Naive thymus-derived CD4-positive, alpha-beta T cell (primary cell): ENCODE measurements around the gene RAD51B. TPM values are rescaled to one million over a fixed set of nuclear protein-coding genes. Genes with fewer than 3 reads are reported as not detected.
A peak's percentile ranks its signal among the peaks of the same experiment; 100 is the strongest.

Source experiments
- ATAC-seq: fragments of 150-1000 bp; cut with Tn5 transposase; 2 replicates; pipeline ENCODE4 v1.10.0; 2021; ENCODE audit warnings: mild to moderate bottlenecking, moderate library complexity
- CTCF ChIA-PET: fragments of 350-600 bp; sonication (Branson Sonifier 250); formaldehyde crosslinking; loops from one replicate; lab custom pipeline; 2021; ENCODE audit warnings: antibody characterized with exemption; lab: Charles Lee
- POLR2A ChIA-PET: fragments of 350-600 bp; sonication (Branson Sonifier 250); formaldehyde crosslinking; loops from one replicate; lab custom pipeline; 2021; ENCODE audit warnings: antibody characterized with exemption, inconsistent platforms; lab: Charles Lee
- DNase-seq, 9 donors: peaks; one replicate each; pipeline versions ENCODE4 v3.0.0 to v3.0.0-alpha.2; 2020 to 2022; ENCODE audit warnings: mixed read lengths in 1 of 9
- H3K27ac ChIP-seq: one replicate; pipeline ENCODE4 v1.7.0; 2013; ENCODE audit warnings: mild to moderate bottlenecking, low read depth, low read length, moderate library complexity
- H3K27me3 ChIP-seq, 2 donors: one replicate each; pipeline ENCODE4 v1.7.0; 2013; ENCODE audit warnings: low read length in 2 of 2, mild to moderate bottlenecking in 2 of 2, moderate library complexity in 2 of 2; ENCODE audit not compliant: control insufficient read depth in 2 of 2, insufficient read depth in 2 of 2
- H3K36me3 ChIP-seq, 3 experiments: 1 replicate in 2 of 3; 2 replicates in 1 of 3; pipeline ENCODE4 v1.7.0; 2013; ENCODE audit warnings: low read length in 3 of 3, mild to moderate bottlenecking in 3 of 3, moderate library complexity in 1 of 3; ENCODE audit not compliant: insufficient read depth in 3 of 3, control insufficient read depth in 2 of 3
- H3K4me1 ChIP-seq, 2 donors: one replicate each; pipeline ENCODE4 v1.7.0; 2013; ENCODE audit warnings: low read length in 2 of 2, mild to moderate bottlenecking in 2 of 2, moderate library complexity in 1 of 2; ENCODE audit not compliant: control insufficient read depth in 2 of 2, insufficient read depth in 2 of 2
- H3K4me3 ChIP-seq: 2 replicates; pipeline ENCODE4 v1.7.0; 2013; ENCODE audit warnings: mild to moderate bottlenecking, low read length
- H3K9me3 ChIP-seq, 3 experiments: 1 replicate in 2 of 3; 2 replicates in 1 of 3; pipeline ENCODE4 v1.7.0; 2013; ENCODE audit warnings: low read length in 3 of 3; ENCODE audit not compliant: control insufficient read depth in 2 of 3
- H3K27ac Mint-ChIP-seq, 9 donors: one replicate each; pipeline ENCODE4 v1.8.0; 2020 to 2022; ENCODE audit warnings: mixed read lengths in 9 of 9, mild to moderate bottlenecking in 8 of 9, moderate library complexity in 5 of 9, inconsistent platforms in 2 of 9
- H3K27me3 Mint-ChIP-seq, 5 donors: one replicate each; pipeline ENCODE4 v1.8.0; 2021 to 2022; ENCODE audit warnings: mixed read lengths in 5 of 5, mild to moderate bottlenecking in 1 of 5
- H3K36me3 Mint-ChIP-seq, 5 donors: one replicate each; pipeline ENCODE4 v1.8.0; 2020 to 2022; ENCODE audit warnings: mixed read lengths in 5 of 5, mild to moderate bottlenecking in 3 of 5, inconsistent platforms in 1 of 5
- H3K4me1 Mint-ChIP-seq, 7 donors: one replicate each; pipeline ENCODE4 v1.8.0; 2020 to 2022; ENCODE audit warnings: mixed read lengths in 7 of 7, mild to moderate bottlenecking in 3 of 7, inconsistent platforms in 1 of 7
- H3K4me3 Mint-ChIP-seq, 10 donors: one replicate each; pipeline ENCODE4 v1.8.0; 2020 to 2022; ENCODE audit warnings: mild to moderate bottlenecking in 10 of 10, mixed read lengths in 10 of 10, moderate library complexity in 6 of 10, inconsistent platforms in 2 of 10
- H3K9me3 Mint-ChIP-seq, 11 donors: one replicate each; pipeline ENCODE4 v1.8.0; 2020 to 2022; ENCODE audit warnings: mixed read lengths in 11 of 11, mild to moderate bottlenecking in 4 of 11, inconsistent platforms in 1 of 11, moderate library complexity in 1 of 11
- intact Hi-C, 2 donors: fragments of 100-400 bp; cut with micrococcal nuclease; formaldehyde crosslinking; loops; one replicate each; pipeline ENCODE4 v1.15.1; 2023
- polyA plus RNA-seq, 2 donors: library from polyadenylated mRNA; unstranded; fragments of 300-500 nt; fragmentation: Illumina TruSeq; gene quantifications; one replicate each; pipeline ENCODE4 v1.2.3, GENCODE V29; 2021
- total RNA-seq, 6 experiments: library from RNA in 5 of 6; stranded (reverse) in 5 of 6; gene quantifications; 1 replicate in 5 of 6; 2 replicates in 1 of 6; pipeline ENCODE4 v1.2.3 and lab custom pipeline; 2021 to 2026

The RAD51B gene
- total and polyA plus RNA-seq, 7 experiments from 2014 or later, result 15.0 to 42.2 (median 28.8) TPM

DNA sequence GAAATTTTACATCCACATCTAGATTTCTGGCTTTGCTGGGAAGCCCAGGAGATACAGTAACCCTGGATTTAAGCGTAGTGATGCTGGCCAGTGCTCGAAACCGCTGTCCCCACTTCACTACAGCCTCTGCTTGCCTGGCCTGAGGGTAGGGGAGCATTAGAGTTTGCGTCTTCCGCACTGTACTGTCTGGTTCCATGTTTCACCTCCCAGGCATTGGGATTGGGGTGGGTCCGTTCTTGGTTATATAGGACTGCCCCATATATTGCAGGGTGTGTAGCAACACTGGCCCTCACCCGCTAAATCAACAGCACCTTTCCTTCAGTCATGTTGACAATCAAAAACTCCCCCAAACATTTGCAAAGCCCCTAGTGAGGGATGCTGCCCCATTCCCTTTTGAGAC lies 732.5 kb downstream of the RAD51B start:
- ChIA-PET POLR2A (no interaction called here), CTCF (no interaction called here)
- Mint-ChIP-seq H3K36me3 (peaks cover 0 to 6% (median 0%) of the 10 kb centered on the region in 5 donors), H3K4me1 (peaks cover 0 to 42% (median 35%) of the 10 kb centered on the region in 7 donors), H3K4me3 (no peak overlapping the region), H3K27me3 (no peaks in the 10 kb centered on the region), H3K9me3 (no peaks in the 10 kb centered on the region), H3K27ac (peak overlapping the region in 1 of 9 donors; percentile 64)
- intact Hi-C loops, result no loop called here
- no peak for ATAC-seq
- Histone ChIP-seq H3K4me3 (no peak overlapping the region), H3K9me3 (no peaks in the 10 kb centered on the region), H3K4me1 (no peaks in the 10 kb centered on the region), H3K27me3 (no peaks in the 10 kb centered on the region), H3K27ac (no peak overlapping the region), H3K36me3 (no peaks in the 10 kb centered on the region)
- no peak for DNase-seq

DNA sequence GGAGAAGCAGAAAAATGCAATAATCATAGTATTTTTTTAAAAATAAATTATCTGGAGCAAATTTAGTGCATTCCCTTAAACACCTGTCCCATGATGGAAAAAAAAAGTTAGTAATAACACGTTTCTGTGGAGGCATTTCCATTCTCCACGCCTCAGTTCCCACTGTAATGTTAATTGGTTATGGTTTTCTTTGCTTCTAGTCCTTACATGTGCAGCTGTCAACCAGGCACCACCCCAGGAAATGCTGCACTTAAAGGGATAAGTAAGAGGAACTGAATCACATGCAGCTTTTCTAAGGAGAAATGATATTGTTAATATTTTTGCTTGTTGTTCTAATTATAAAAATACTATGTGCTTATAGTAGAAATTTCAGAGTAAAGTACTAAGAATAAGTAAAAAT lies 733.0 kb downstream of the RAD51B start:
- intact Hi-C loops, result no loop called here
- Mint-ChIP-seq H3K36me3 (peaks cover 0 to 6% (median 0%) of the 10 kb centered on the region in 5 donors), H3K4me3 (no peak overlapping the region), H3K27me3 (no peaks in the 10 kb centered on the region), H3K4me1 (peaks cover 0 to 48% (median 41%) of the 10 kb centered on the region in 7 donors), H3K27ac (peak overlapping the region in 3 of 9 donors; percentile 8 to 64 (median 22)), H3K9me3 (no peaks in the 10 kb centered on the region)
- ChIA-PET POLR2A (no interaction called here), CTCF (interaction anchor here (1.7 kb wide), 1 partner anchor 136 kb away, joined by 4 read pairs; no protein-coding TSS in a partner anchor)
- ATAC-seq, result no peak
- Histone ChIP-seq H3K9me3 (no peaks in the 10 kb centered on the region), H3K4me1 (no peaks in the 10 kb centered on the region), H3K27me3 (no peaks in the 10 kb centered on the region), H3K4me3 (no peak overlapping the region), H3K27ac (no peak overlapping the region), H3K36me3 (no peaks in the 10 kb centered on the region)
- DNase-seq, result no peak

DNA sequence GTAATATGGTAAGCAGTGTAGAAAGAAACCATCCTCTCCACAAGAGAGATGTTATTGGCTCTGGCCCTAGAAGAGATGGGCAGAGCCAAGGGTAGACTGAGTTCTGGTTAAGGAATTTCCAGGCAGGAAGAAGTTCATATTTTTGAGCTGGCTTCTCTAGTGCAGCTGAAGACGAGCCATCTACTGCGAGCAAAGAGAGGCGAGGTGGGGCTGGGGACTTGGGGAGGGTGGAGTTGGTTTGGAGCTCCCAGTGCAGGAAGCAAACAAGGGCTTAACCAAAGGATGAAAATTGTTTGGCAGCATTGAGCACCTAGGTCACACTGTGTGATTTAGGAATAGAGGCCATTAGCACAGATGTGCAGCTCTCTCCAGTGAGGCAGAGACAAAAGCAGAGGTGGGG lies 733.7 kb downstream of the RAD51B start:
- Histone ChIP-seq H3K27me3 (no peaks in the 10 kb centered on the region), H3K4me3 (no peak overlapping the region), H3K9me3 (no peaks in the 10 kb centered on the region), H3K4me1 (no peaks in the 10 kb centered on the region), H3K27ac (no peak overlapping the region), H3K36me3 (no peaks in the 10 kb centered on the region)
- H3K9me3 Mint-ChIP-seq, result no peaks in the 10 kb centered on the region
- CTCF ChIA-PET, result interaction anchor here (1.7 kb wide), 1 partner anchor 137 kb away, joined by 4 read pairs; no protein-coding TSS in a partner anchor
- no peak overlapping the region for H3K4me3 Mint-ChIP-seq
- intact Hi-C loops, result no loop called here
- ATAC-seq (no peak), DNase-seq (no peak)
- H3K4me1 Mint-ChIP-seq, result peaks cover 0 to 51% (median 43%) of the 10 kb centered on the region in 7 donors
- peak overlapping the region in 1 of 9 donors; percentile 59 for H3K27ac Mint-ChIP-seq
- POLR2A ChIA-PET, result no interaction called here
- H3K36me3 Mint-ChIP-seq, result peaks cover 0 to 6% (median 0%) of the 10 kb centered on the region in 5 donors
- no peaks in the 10 kb centered on the region for H3K27me3 Mint-ChIP-seq

DNA sequence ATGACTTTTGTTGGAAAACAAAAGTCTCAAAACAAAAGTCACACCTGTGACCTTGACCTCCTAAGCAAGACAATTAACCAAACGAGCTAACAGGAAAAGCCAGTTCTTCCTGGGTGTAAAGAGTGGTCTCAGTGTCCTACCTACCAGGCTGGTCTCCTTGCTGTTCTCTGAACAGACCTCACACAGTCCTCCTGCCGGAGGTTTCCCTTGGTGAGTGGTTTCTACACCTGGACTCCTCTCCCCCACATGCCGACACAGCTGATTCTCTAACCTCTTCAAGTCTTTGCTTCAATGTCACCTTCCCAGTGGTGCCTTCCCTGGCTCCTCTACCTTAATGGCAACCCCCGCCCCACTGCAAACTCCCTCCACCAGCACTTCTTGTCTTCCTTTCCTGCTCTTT lies 734.7 kb downstream of the RAD51B start:
- Mint-ChIP-seq H3K27me3 (no peaks in the 10 kb centered on the region), H3K4me3 (no peak overlapping the region), H3K9me3 (no peaks in the 10 kb centered on the region), H3K36me3 (peaks cover 0 to 9% (median 0%) of the 10 kb centered on the region in 5 donors), H3K4me1 (peaks cover 0 to 56% (median 47%) of the 10 kb centered on the region in 7 donors), H3K27ac (no peak overlapping the region)
- H3K4me3 ChIP-seq, result no peak overlapping the region
- no peaks in the 10 kb centered on the region for H3K36me3 ChIP-seq
- POLR2A ChIA-PET, result no interaction called here
- ATAC-seq (no peak), DNase-seq (no peak)
- H3K9me3 ChIP-seq, result no peaks in the 10 kb centered on the region
- H3K27ac ChIP-seq, result no peak overlapping the region
- H3K27me3 ChIP-seq, result no peaks in the 10 kb centered on the region
- intact Hi-C loops, result no loop called here
- H3K4me1 ChIP-seq, result no peaks in the 10 kb centered on the region
- CTCF ChIA-PET, result interaction anchor here (1.7 kb wide), 1 partner anchor 138 kb away, joined by 4 read pairs; no protein-coding TSS in a partner anchor

DNA sequence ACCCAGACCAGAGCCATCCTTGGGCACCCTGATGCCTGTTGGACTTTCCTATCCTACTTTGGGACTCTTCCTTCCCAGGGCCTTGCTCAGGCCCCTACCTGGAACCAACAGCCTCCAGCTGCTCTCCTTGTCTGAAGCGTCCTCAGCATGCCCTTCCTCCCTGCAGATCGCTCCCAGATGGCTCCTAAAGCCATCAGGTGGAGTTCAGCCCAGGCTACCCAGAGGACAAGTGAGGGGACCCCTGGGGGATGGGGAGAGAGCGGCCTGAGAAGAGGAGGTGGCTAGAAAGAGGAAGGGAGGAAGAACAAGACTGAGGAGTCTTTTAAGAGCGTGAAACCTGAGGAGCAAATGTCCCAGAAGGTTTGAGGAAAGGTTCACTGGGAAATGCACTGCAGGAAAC lies 736.7 kb downstream of the RAD51B start:
- CTCF ChIA-PET, result no interaction called here
- no peak overlapping the region for H3K4me3 Mint-ChIP-seq
- DNase-seq, result no peak
- peak overlapping the region in 2 of 9 donors; percentile 26 to 55 for H3K27ac Mint-ChIP-seq
- H3K36me3 Mint-ChIP-seq, result peaks cover 0 to 9% (median 0%) of the 10 kb centered on the region in 5 donors
- H3K27me3 ChIP-seq, result no peaks in the 10 kb centered on the region
- H3K9me3 Mint-ChIP-seq, result no peaks in the 10 kb centered on the region
- peaks cover 0 to 56% (median 41%) of the 10 kb centered on the region in 7 donors for H3K4me1 Mint-ChIP-seq
- intact Hi-C loops, result no loop called here
- H3K4me1 ChIP-seq, result no peaks in the 10 kb centered on the region
- no peaks in the 10 kb centered on the region for H3K9me3 ChIP-seq
- no peaks in the 10 kb centered on the region for H3K27me3 Mint-ChIP-seq
- POLR2A ChIA-PET, result no interaction called here
- no peaks in the 10 kb centered on the region for H3K36me3 ChIP-seq
- H3K4me3 ChIP-seq, result no peak overlapping the region
- H3K27ac ChIP-seq, result no peak overlapping the region
- ATAC-seq, result no peak

DNA sequence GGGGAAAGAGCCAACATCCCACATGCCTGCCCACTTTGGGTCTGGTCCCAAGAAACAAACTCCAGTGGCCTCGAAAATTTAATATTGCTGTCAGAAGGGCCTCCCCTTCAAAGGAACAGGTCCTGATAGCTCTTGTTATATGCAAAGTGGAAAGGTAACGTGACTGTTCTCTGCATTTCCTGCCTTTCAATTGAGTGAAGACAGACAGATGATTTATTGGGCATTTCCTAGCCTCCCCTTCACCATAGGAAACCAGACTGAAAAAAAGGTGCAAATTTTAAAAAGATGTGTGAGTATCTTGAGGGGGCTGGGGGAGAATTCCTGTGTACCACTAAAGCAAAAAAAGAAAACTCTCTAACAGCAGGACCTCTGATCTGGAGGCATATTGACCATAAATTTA lies 738.1 kb downstream of the RAD51B start:
- Mint-ChIP-seq H3K27ac (no peak overlapping the region), H3K9me3 (no peaks in the 10 kb centered on the region), H3K36me3 (peaks cover 0 to 9% (median 0%) of the 10 kb centered on the region in 5 donors), H3K27me3 (no peaks in the 10 kb centered on the region), H3K4me1 (peaks cover 0 to 58% (median 39%) of the 10 kb centered on the region in 7 donors), H3K4me3 (no peak overlapping the region)
- Histone ChIP-seq H3K9me3 (no peaks in the 10 kb centered on the region), H3K27me3 (no peaks in the 10 kb centered on the region), H3K27ac (no peak overlapping the region), H3K36me3 (no peaks in the 10 kb centered on the region), H3K4me1 (peaks cover 0 to under 1% of the 10 kb centered on the region in 2 donors), H3K4me3 (no peak overlapping the region)
- CTCF ChIA-PET, result no interaction called here
- POLR2A ChIA-PET, result interaction anchor here (0.7 to 1.1 kb wide), 2 partner anchors 65 to 228 kb away, joined by 3 read pairs; no protein-coding TSS in a partner anchor
- ATAC-seq (no peak), DNase-seq (no peak)
- intact Hi-C loops, result no loop called here

DNA sequence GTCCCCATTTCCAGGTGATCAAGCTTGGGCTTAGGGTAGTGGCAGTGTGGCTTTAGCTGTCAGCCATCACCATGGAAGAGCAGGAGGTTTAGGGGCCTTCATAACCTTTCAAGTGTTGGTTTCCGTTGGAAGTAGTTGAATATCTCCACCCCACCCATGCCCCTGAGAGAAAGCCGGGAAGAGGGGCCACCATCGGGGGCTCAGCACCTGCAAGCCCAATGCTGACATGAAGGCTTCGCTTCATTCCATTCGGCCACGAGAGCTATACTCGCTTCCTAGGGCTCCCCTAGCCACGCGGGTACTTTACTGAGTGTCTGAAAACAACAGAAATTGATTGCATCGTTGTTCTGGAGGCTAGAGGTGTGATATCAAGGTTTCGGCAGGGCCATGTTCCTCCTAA lies 738.5 kb downstream of the RAD51B start:
- ChIA-PET CTCF (no interaction called here), POLR2A (no interaction called here)
- no peaks in the 10 kb centered on the region for H3K9me3 ChIP-seq
- H3K9me3 Mint-ChIP-seq, result no peaks in the 10 kb centered on the region
- H3K4me3 Mint-ChIP-seq, result no peak overlapping the region
- no peak overlapping the region for H3K27ac ChIP-seq
- H3K27me3 ChIP-seq, result no peaks in the 10 kb centered on the region
- ATAC-seq (no peak), DNase-seq (no peak)
- H3K27me3 Mint-ChIP-seq, result no peaks in the 10 kb centered on the region
- no peak overlapping the region for H3K27ac Mint-ChIP-seq
- no peak overlapping the region for H3K4me3 ChIP-seq
- intact Hi-C loops, result no loop called here
- peaks cover under 1 to 58% (median 39%) of the 10 kb centered on the region in 7 donors for H3K4me1 Mint-ChIP-seq
- H3K36me3 Mint-ChIP-seq, result peaks cover 0 to 9% (median 0%) of the 10 kb centered on the region in 5 donors
- no peaks in the 10 kb centered on the region for H3K36me3 ChIP-seq
- H3K4me1 ChIP-seq, result peaks cover 0 to 5% of the 10 kb centered on the region in 2 donors
